SK-N-SH (cell line): Measurements from ENCODE around the gene FOXP1. TPM values are rescaled to one million over a fixed set of nuclear protein-coding genes. Genes with fewer than 3 reads are reported as not detected.

Experiments
- CTCF ChIA-PET: fragments of 300-600, 350-600 bp; formaldehyde crosslinking; extraction: SDS; loops from one replicate; lab custom pipeline; 2021; lab: Yijun Ruan, JAX
- POLR2A ChIA-PET: fragments of 350-600 bp; sonication (Branson Sonifier 250); formaldehyde crosslinking; extraction: SDS; loops from one replicate; lab custom pipeline; 2020; ENCODE audit warnings: antibody characterized with exemption, inconsistent platforms; lab: Yijun Ruan, JAX
- DNase-seq: peaks from one replicate; pipeline ENCODE4 v3.0.0; 2012
- H2AFZ ChIP-seq: fragments of 200-600 bp; sonication (generic); 2 replicates; pipeline ENCODE4 v1.8.1; 2016; ENCODE audit warnings: antibody characterized with exemption, mild to moderate bottlenecking, low read depth
- H3F3A ChIP-seq: fragments of 200-600 bp; sonication (generic); replicated peaks from 2 replicates; pipeline ENCODE3; 2016; ENCODE audit warnings: antibody characterized with exemption, mild to moderate bottlenecking; ENCODE audit not compliant: insufficient read depth
- H3K27ac ChIP-seq, 2 experiments: fragments of 200-500 bp in 1 of 2; fragments of 200-600 bp in 1 of 2; sonication (Bioruptor generic) in 1 of 2; sonication (generic), shearing (Covaris generic) in 1 of 2; 2 replicates each; pipeline versions ENCODE4 v1.5.1 to v1.6.1; 2014 to 2016; ENCODE audit warnings: low read depth in 2 of 2, inconsistent platforms in 1 of 2, low read length in 1 of 2, mild to moderate bottlenecking in 1 of 2, mixed read lengths in 1 of 2
- H3K27me3 ChIP-seq: fragments of 200-600 bp; sonication (generic), shearing (Covaris generic); 2 replicates; pipeline ENCODE4 v1.6.1; 2016; ENCODE audit warnings: mixed run types; ENCODE audit not compliant: insufficient read depth
- H3K36me3 ChIP-seq, 2 experiments: fragments of 200-500 bp in 1 of 2; fragments of 200-600 bp in 1 of 2; sonication (Bioruptor generic) in 1 of 2; sonication (generic) in 1 of 2; replicated peaks in 1 of 2; 2 replicates each; pipeline versions ENCODE3 to v1.5.1; 2014 to 2016; ENCODE audit warnings: low read length in 1 of 2, mild to moderate bottlenecking in 1 of 2; ENCODE audit not compliant: insufficient read depth in 2 of 2, control insufficient read depth in 1 of 2
- H3K4me1 ChIP-seq, 2 experiments: fragments of 200-500 bp in 1 of 2; fragments of 200-600 bp in 1 of 2; sonication (Bioruptor generic) in 1 of 2; sonication (generic), shearing (Covaris generic) in 1 of 2; 2 replicates each; pipeline versions ENCODE4 v1.5.1 to v1.6.1; 2014 to 2016; ENCODE audit warnings: low read depth in 1 of 2, low read length in 1 of 2, mixed run types in 1 of 2; ENCODE audit not compliant: insufficient read depth in 2 of 2, control insufficient read depth in 1 of 2
- H3K4me2 ChIP-seq: fragments of 200-600 bp; sonication (generic), shearing (Covaris generic); 2 replicates; pipeline ENCODE4 v1.6.1; 2017; ENCODE audit warnings: mixed run types
- H3K4me3 ChIP-seq, 2 experiments: fragments of 200-500 bp in 1 of 2; fragments of 200-600 bp in 1 of 2; sonication (Bioruptor generic) in 1 of 2; sonication (generic), shearing (Covaris generic) in 1 of 2; 2 replicates each; pipeline versions ENCODE4 v1.5.1 to v1.8.1; 2014 to 2016; ENCODE audit warnings: low read depth in 2 of 2, inconsistent platforms in 1 of 2, low read length in 1 of 2, mild to moderate bottlenecking in 1 of 2, mixed read lengths in 1 of 2, moderate library complexity in 1 of 2
- H3K79me2 ChIP-seq: fragments of 200-600 bp; sonication (generic); 2 replicates; pipeline ENCODE4 v1.8.1; 2017; ENCODE audit warnings: mild to moderate bottlenecking; ENCODE audit not compliant: insufficient read depth
- H3K9ac ChIP-seq: fragments of 200-600 bp; sonication (generic); 2 replicates; pipeline ENCODE4 v1.6.1; 2017; ENCODE audit warnings: mixed run types
- H3K9me2 ChIP-seq: fragments of 200-600 bp; sonication (generic); 2 replicates; pipeline ENCODE4 v1.6.1; 2017; ENCODE audit warnings: mixed run types
- H3K9me3 ChIP-seq: fragments of 200-600 bp; sonication (generic); 2 replicates; pipeline ENCODE4 v1.6.1; 2017; ENCODE audit warnings: mixed run types, mild to moderate bottlenecking, moderate library complexity
- H4K20me1 ChIP-seq: fragments of 200-600 bp; sonication (generic); 2 replicates; pipeline ENCODE4 v1.6.1; 2017; ENCODE audit warnings: mild to moderate bottlenecking, mixed run types; ENCODE audit not compliant: insufficient read depth
- CTCF ChIP-seq: fragments of 200-600 bp; sonication (generic); IDR thresholded peaks from 2 replicates; pipeline ENCODE4 v1.6.1; 2017; ENCODE audit warnings: antibody characterized with exemption, mild to moderate bottlenecking, moderate library complexity
- ELF1 ChIP-seq: IDR thresholded peaks from 2 replicates; pipeline ENCODE4 v1.4.0; 2012
- EP300 ChIP-seq, 2 experiments: IDR thresholded peaks; 2 replicates each; pipeline versions ENCODE4 v1.4.0 to v1.6.1; 2012; ENCODE audit warnings: borderline replicate concordance in 1 of 2, low read depth in 1 of 2, low read length in 1 of 2
- EZH2phosphoT487 ChIP-seq: fragments of 200-600 bp; sonication (generic); IDR thresholded peaks from 2 replicates; pipeline ENCODE4 v1.6.1; 2017; ENCODE audit warnings: low read depth, mixed run types, mild to moderate bottlenecking, antibody characterized with exemption, moderate library complexity, borderline replicate concordance
- FOXJ3 ChIP-seq: sonication (generic); formaldehyde crosslinking; IDR thresholded peaks from 2 replicates; pipeline ENCODE4 v1.5.1; 2020; ENCODE audit warnings: mild to moderate bottlenecking, missing genetic modification reagents
- IRF3 ChIP-seq: fragments of 150-350 bp; IDR thresholded peaks from 2 replicates; pipeline ENCODE4 v1.6.1; 2016; ENCODE audit warnings: mild to moderate bottlenecking, low read depth, low read length
- MEF2A ChIP-seq: IDR thresholded peaks from 2 replicates; pipeline ENCODE4 v1.4.0; 2012; ENCODE audit warnings: low read depth, borderline replicate concordance
- MXI1 ChIP-seq: IDR thresholded peaks from 2 replicates; pipeline ENCODE4 v1.6.1; 2012; ENCODE audit warnings: mild to moderate bottlenecking, low read depth, low read length, improper control_type of control experiment
- NRF1 ChIP-seq: IDR thresholded peaks from 2 replicates; pipeline ENCODE4 v1.6.1; 2012; ENCODE audit warnings: low read depth, mild to moderate bottlenecking, low read length
- PBX3 ChIP-seq: IDR thresholded peaks from 2 replicates; pipeline ENCODE4; 2012
- POLR2AphosphoS5 ChIP-seq: IDR thresholded peaks from 2 replicates; pipeline ENCODE4 v1.6.1; 2012; ENCODE audit warnings: low read depth, low read length
- REST ChIP-seq: IDR thresholded peaks from 2 replicates; pipeline ENCODE4 v1.6.1; 2012; ENCODE audit warnings: mild to moderate bottlenecking, low read depth, low read length, moderate library complexity
- RXRA ChIP-seq: IDR thresholded peaks from 2 replicates; pipeline ENCODE4 v1.4.0; 2012; ENCODE audit warnings: low read depth, mild to moderate bottlenecking, borderline replicate concordance
- SMC3 ChIP-seq: IDR thresholded peaks from 2 replicates; pipeline ENCODE4 v1.6.1; 2012; ENCODE audit warnings: low read depth, low read length, improper control_type of control experiment
- TAF1 ChIP-seq: IDR thresholded peaks from 2 replicates; pipeline ENCODE4 v1.6.1; 2012; ENCODE audit warnings: low read depth, mild to moderate bottlenecking, low read length, moderate library complexity, borderline replicate concordance
- TCF12 ChIP-seq: IDR thresholded peaks from 2 replicates; pipeline ENCODE4 v1.4.0; 2012
- USF1 ChIP-seq: IDR thresholded peaks from 2 replicates; pipeline ENCODE4 v1.4.0; 2012; ENCODE audit warnings: low read depth, borderline replicate concordance
- ZBTB33 ChIP-seq: IDR thresholded peaks from 2 replicates; pipeline ENCODE4 v1.4.0; 2012; ENCODE audit warnings: low read depth, borderline replicate concordance
- WGBS: methylation state at CpG from one replicate; pipeline ENCODE4 v1.1.6; 2017; ENCODE audit warnings: low lambda C conversion rate; 5-methylcytosine and 5-hydroxymethylcytosine counted together
- polyA plus RNA-seq, 3 experiments: library from polyadenylated mRNA; depleted of rRNA; stranded (reverse); fragments of >200 nt; gene quantifications; 2 replicates each; pipeline ENCODE4 v1.2.3, GENCODE V29; 2012

The FOXP1 gene
- polyA plus RNA-seq, 1 of the 3 experiments (the other 2 are of a cell fraction) = 8.8 TPM

DNA sequence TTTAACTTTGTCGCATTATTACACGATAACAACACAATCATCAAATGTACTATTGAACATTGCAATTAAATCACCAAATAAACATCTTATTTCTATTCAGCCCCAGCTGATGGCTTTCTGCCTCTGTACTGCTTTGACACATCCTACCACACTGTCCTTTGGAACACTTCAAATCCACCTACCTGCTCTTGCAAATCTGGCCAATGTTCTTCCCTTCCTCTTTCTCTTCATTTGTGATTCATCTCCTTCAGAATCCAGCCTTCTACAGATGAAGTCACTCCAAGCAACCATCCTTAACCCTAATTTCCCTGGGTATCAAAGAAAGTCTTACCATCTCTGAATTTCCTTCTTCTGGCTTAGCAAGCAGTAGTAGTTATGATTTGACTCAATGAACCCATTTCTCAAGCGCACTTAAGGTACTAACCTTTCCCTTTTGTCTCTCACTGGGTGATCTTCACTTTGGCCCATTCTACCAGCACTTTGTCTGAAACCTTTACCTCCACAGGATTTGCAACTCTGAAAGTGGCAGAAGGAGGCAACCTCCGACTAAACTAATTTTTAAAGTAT lies 502.9 kb downstream of the FOXP1 start (continued):
- TF ChIP-seq PBX3 (no peak), ELF1 (no peak), NRF1 (no peak), MXI1 (no peak)

GRCh38 chr3:71078723-71079525 lies 504.6 kb downstream of the FOXP1 start:
- no peak overlapping the region for H3K9ac ChIP-seq
- H3K4me2 ChIP-seq = no peak overlapping the region
- POLR2A ChIA-PET = no interaction called here
- H3K27me3 ChIP-seq = no peaks in the 10 kb centered on the region
- peaks cover 64% of the 10 kb centered on the region for H3K79me2 ChIP-seq
- no peak overlapping the region for H3K27ac ChIP-seq
- H3K9me2 ChIP-seq = no peaks in the 10 kb centered on the region
- CTCF ChIA-PET = no interaction called here
- H2AFZ ChIP-seq = no peak overlapping the region
- peaks cover 4 to 20% of the 10 kb centered on the region in 2 experiments; a peak in 2 of 4 replicates for H3K4me1 ChIP-seq
- no peaks in the 10 kb centered on the region for H4K20me1 ChIP-seq
- peaks cover 31% of the 10 kb centered on the region for H3F3A ChIP-seq
- H3K4me3 ChIP-seq = no peak overlapping the region
- no peak for DNase-seq
- TF ChIP-seq EP300 (IDR thresholded peaks at IDR 0.05; ENCODE audit: borderline replicate concordance in 1 of 2, low read depth in 1 of 2, low read length in 1 of 2) = no peak
- no peak for TF ChIP-seq REST
- TF ChIP-seq CTCF = no peak
- TF ChIP-seq NRF1 = no peak
- no peak for TF ChIP-seq FOXJ3 (CRISPR knock-in tag)
- no peak for TF ChIP-seq USF1
- no peak for TF ChIP-seq SMC3
- no peak for TF ChIP-seq TCF12
- TF ChIP-seq MEF2A = no peak
- no peak for TF ChIP-seq ZBTB33
- no peak for TF ChIP-seq EZH2phosphoT487
- no peak for TF ChIP-seq TAF1
- no peak for TF ChIP-seq RXRA
- no peak for TF ChIP-seq POLR2AphosphoS5
- no peak for TF ChIP-seq IRF3
- TF ChIP-seq ELF1 = no peak
- no peaks in the 10 kb centered on the region for H3K9me3 ChIP-seq
- 95% methylated on average over 8 of the region's 8 CpGs for WGBS
- H3K36me3 ChIP-seq = no peaks in the 10 kb centered on the region
